Activated T-cell treated with anti-CD3 and anti-CD28 coated beads, Interleukin-2, amount 50 U/mL, for 24 hours (primary cell): ENCODE measurements around the gene PHF19.

Experiments used
- DNase-seq: peaks from one replicate; pipeline ENCODE4 v3.0.0-alpha.2; 2020
- H3K27ac Mint-ChIP-seq: 2 replicates; pipeline ENCODE4 v1.8.0; 2020; ENCODE audit warnings: mild to moderate bottlenecking, mixed read lengths
- H3K27me3 Mint-ChIP-seq: 2 replicates; pipeline ENCODE4 v1.8.0; 2020; ENCODE audit warnings: mixed read lengths
- H3K36me3 Mint-ChIP-seq: 2 replicates; pipeline ENCODE4 v1.8.0; 2020; ENCODE audit warnings: low read depth, mixed read lengths
- H3K4me1 Mint-ChIP-seq: 2 replicates; pipeline ENCODE4 v1.8.0; 2020; ENCODE audit warnings: low read depth, mixed read lengths
- H3K4me3 Mint-ChIP-seq: 2 replicates; pipeline ENCODE4 v1.8.0; 2020; ENCODE audit warnings: mild to moderate bottlenecking, moderate library complexity, mixed read lengths
- H3K9me3 Mint-ChIP-seq: 2 replicates; pipeline ENCODE4 v1.8.0; 2020; ENCODE audit warnings: mixed read lengths

Gene PHF19

DNA sequence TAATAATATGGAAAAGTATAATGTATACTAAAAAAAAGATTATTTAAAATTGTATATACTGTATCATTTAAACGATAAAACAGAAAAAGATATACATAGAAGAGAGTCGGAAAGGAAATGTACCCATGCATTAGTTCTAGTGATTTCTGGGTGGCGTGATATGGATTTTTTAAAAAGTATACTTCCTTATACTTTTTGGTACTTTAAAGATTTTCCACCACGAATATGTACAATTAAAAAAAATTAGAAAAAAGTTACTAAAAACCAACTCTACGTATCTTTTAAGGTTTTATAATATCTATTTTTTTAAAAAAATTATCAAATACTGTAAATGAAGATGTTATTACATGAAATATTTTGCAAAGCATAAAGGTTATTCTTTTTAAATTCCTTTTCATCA is 12.3 kb downstream of the PHF19 start:
- no peaks in the 10 kb centered on the region for H3K9me3 Mint-ChIP-seq
- H3K36me3 Mint-ChIP-seq: peaks cover 92% of the 10 kb centered on the region
- no peaks in the 10 kb centered on the region for H3K27me3 Mint-ChIP-seq
- no peak for DNase-seq
- H3K4me1 Mint-ChIP-seq: peaks cover 18% of the 10 kb centered on the region
- H3K27ac Mint-ChIP-seq: no peak overlapping the region
- H3K4me3 Mint-ChIP-seq: no peak overlapping the region

DNA sequence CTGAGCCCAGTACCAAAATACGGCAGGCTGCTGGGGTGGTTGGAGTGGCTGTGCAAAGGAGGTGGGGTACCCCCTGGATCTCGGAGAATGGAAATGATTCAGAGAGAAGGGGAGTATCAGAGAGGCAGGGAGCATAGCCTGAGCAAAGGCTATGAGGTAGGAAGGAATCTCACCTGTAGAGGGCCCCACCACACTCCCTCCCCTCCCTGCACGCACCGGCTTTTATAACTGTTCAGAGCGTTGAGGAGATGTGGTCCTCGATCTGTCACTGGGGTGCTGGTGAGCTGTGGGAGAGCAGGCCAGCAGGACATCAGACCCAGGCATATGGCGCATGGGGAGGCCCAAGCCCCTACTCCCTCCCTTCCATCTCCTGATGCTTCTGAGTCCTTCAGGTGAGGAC is 13.2 kb downstream of the PHF19 start:
- Mint-ChIP-seq H3K36me3 (peaks cover 93% of the 10 kb centered on the region), H3K27me3 (no peaks in the 10 kb centered on the region), H3K4me3 (no peak overlapping the region), H3K9me3 (no peaks in the 10 kb centered on the region), H3K4me1 (peaks cover 10% of the 10 kb centered on the region), H3K27ac (peak overlapping the region; percentile 52)
- no peak for DNase-seq

DNA sequence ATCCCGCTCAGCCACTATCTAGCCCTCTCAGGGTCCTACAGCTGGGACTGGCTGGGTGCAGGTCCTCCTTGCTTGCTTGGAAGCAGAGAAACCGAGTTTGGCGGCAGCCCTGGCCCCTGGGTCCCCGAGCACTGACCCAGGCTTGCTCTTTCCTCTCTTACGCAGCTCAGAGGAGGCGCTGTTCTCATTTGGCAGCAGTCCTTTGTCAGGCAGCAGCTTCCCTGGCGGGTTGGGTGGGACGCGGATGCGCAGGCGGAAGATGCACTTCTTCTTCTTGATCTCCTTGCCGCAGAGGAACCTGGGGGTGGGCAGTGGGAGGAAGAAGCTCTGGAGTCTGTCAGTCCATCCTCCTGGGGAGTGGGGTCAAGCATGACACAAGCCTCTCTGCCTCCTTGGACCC is 14.5 kb downstream of the PHF19 start:
- peaks cover 96% of the 10 kb centered on the region for H3K36me3 Mint-ChIP-seq

DNA sequence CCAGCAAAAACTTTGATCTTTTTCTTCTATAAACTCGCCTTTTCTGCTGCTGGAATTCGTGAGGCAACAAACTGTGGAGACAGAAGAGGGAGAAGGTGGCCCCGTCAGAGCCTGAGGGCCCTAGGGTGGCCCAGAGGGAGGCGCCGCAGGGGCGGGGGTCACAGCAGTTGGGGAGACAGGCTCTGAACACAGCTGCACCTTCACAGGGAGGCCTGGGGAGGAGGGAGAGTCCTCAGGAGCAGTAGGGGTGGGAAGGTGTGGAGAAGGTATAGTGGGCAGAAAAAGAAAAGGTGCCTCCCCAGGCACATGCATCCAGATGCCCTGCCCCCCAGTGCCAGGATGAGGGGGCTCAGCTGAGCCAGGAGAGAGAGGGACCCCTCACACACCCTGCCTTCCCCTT is 15.1 kb downstream of the PHF19 start:
- Mint-ChIP-seq H3K4me1 (peaks cover 4% of the 10 kb centered on the region), H3K27me3 (no peaks in the 10 kb centered on the region), H3K4me3 (no peak overlapping the region), H3K36me3 (peaks cover 96% of the 10 kb centered on the region), H3K27ac (peak overlapping the region; percentile 39), H3K9me3 (no peaks in the 10 kb centered on the region)
- DNase-seq: no peak

More for the DNA sequence above, 14.5 kb downstream of the PHF19 start:
- no peak overlapping the region for H3K27ac Mint-ChIP-seq
- H3K9me3 Mint-ChIP-seq: no peaks in the 10 kb centered on the region
- no peak overlapping the region for H3K4me3 Mint-ChIP-seq
- no peaks in the 10 kb centered on the region for H3K27me3 Mint-ChIP-seq
- no peak for DNase-seq
- peaks cover 4% of the 10 kb centered on the region for H3K4me1 Mint-ChIP-seq

GRCh38 chr9:120860083-120860482 is 16.9 kb downstream of the PHF19 start:
- no peak overlapping the region for H3K4me3 Mint-ChIP-seq
- no peaks in the 10 kb centered on the region for H3K9me3 Mint-ChIP-seq
- peaks cover 96% of the 10 kb centered on the region for H3K36me3 Mint-ChIP-seq
- no peaks in the 10 kb centered on the region for H3K27me3 Mint-ChIP-seq
- peak overlapping the region; percentile 23 for H3K27ac Mint-ChIP-seq
- H3K4me1 Mint-ChIP-seq: peaks cover 8% of the 10 kb centered on the region
- no peak for DNase-seq

- Mint-ChIP-seq H3K27me3 (no peaks in the 10 kb centered on the region), H3K36me3 (peaks cover 100% of the 10 kb centered on the region), H3K27ac (peak overlapping the region; percentile 38), H3K4me1 (peaks cover 9% of the 10 kb centered on the region), H3K4me3 (no peak overlapping the region), H3K9me3 (no peaks in the 10 kb centered on the region)
- no peak for DNase-seq
Observed at GRCh38 chr9:120859361-120859760, 17.6 kb downstream of the PHF19 start.

DNA sequence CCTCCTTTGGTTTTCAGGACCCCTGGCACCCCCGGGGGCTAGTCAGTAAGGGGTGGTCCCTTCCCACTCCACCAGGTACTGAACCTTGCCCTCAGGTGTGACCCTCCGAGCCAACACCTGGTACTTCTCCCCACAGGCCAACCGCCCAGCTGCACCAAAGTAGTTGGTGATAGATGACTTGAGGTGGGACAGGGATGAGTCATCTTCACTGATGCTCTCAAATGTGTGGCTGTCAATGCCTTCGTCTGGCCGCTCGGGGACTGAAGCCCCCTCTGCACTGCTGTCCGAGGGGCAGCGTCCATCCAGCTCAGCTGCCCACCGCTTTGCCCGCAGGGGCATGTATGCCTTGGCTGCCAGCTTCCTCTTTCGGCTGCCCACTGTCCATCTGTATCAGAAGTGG is 19.1 kb downstream of the PHF19 start:
- Mint-ChIP-seq H3K36me3 (peaks cover 99% of the 10 kb centered on the region), H3K4me3 (no peak overlapping the region), H3K4me1 (peaks cover 6% of the 10 kb centered on the region), H3K9me3 (no peaks in the 10 kb centered on the region), H3K27me3 (no peaks in the 10 kb centered on the region), H3K27ac (peak overlapping the region; percentile 44)
- no peak for DNase-seq

DNA sequence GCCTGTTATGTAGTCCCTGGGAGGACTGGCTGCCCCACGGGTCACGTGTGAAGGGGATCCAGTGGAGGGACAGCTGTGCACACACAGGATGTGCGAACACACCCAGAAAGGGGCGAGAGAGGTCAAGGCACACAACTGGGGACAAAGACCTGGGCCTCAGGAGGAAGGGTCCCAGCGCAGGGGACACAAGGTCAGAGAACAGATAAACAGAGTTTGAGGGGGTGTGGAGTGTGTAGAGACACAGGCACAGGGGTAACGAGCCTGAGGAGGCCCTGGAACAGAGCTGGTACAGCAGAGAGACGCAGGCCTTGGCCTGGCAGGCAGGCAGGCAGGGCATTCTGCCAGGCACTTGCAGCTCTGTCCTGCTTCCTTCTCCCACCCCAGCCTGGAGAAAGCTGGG is 19.5 kb downstream of the PHF19 start:
- H3K4me3 Mint-ChIP-seq: no peak overlapping the region
- peaks cover 10% of the 10 kb centered on the region for H3K4me1 Mint-ChIP-seq
- DNase-seq: no peak
- no peaks in the 10 kb centered on the region for H3K27me3 Mint-ChIP-seq
- peaks cover 99% of the 10 kb centered on the region for H3K36me3 Mint-ChIP-seq
- H3K9me3 Mint-ChIP-seq: no peaks in the 10 kb centered on the region
- peak overlapping the region; percentile 59 for H3K27ac Mint-ChIP-seq

DNA sequence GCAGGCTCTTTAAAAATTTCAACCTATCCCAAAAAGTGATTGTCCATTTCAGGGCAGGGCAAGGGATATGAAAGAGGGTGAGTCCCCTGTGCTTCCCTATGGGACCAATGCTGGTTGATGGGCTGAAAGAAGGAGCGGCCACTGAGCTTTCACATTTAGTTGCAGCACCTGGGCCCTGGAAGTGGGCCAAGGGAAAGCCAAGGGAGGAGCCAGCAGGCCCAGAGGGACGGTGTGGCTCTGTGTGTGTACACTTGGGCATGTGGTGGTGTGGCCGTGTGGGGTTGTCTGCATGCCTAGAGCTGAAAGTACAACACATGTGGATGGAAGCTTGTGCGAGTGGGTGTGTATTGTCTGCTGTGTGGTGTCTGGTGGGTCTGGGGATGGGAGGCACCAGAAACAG is 20.3 kb downstream of the PHF19 start:
- peaks cover 99% of the 10 kb centered on the region for H3K36me3 Mint-ChIP-seq

GRCh38 chr9:120855827-120856670 is 20.9 kb downstream of the PHF19 start:
- Mint-ChIP-seq H3K27ac (peak overlapping the region; percentile 63), H3K9me3 (no peaks in the 10 kb centered on the region), H3K36me3 (peaks cover 99% of the 10 kb centered on the region), H3K4me1 (peaks cover 14% of the 10 kb centered on the region), H3K4me3 (no peak overlapping the region), H3K27me3 (no peaks in the 10 kb centered on the region)
- DNase-seq: no peak

More for the DNA sequence above, 20.3 kb downstream of the PHF19 start:
- no peak overlapping the region for H3K4me3 Mint-ChIP-seq
- peaks cover 10% of the 10 kb centered on the region for H3K4me1 Mint-ChIP-seq
- DNase-seq: no peak
- no peaks in the 10 kb centered on the region for H3K27me3 Mint-ChIP-seq
- peak overlapping the region; percentile 37 for H3K27ac Mint-ChIP-seq
- H3K9me3 Mint-ChIP-seq: no peaks in the 10 kb centered on the region

DNA sequence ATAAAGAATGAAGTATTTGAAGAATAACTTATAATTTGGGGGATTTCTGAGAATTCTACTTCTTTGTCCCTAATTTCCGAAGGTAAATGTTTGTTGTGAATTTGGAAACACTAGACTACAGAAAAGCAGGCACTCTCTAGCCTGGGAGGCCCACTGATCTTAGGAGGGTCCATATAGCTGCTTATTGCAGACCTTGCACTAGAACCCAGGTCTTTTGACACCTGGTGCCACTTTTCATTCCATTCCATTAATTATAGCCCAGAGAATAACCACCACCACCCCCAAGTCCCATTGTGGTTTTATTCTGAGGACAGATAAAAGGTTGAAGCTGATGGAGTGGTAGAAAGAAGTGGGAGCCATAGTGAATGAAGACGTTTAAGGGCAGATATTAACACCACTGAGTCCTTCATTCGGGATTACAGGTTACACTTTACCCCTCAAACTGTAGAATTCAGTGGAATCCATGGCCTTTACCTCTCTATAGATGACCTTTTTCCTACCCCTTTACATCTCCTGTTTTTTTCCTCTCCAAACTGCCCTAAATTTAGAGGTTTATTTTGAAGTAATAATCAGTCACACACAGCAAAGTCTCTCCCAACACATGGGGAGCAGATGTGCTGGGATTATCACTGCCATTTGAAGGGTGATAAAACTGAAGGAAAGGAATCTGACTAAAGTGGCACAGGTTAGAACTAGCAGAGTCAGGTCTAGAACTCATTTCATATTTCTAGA is 22.2 kb downstream of the PHF19 start:
- Mint-ChIP-seq H3K27me3 (no peaks in the 10 kb centered on the region), H3K4me1 (peaks cover 14% of the 10 kb centered on the region), H3K27ac (peak overlapping the region; percentile 15), H3K9me3 (no peaks in the 10 kb centered on the region), H3K36me3 (peaks cover 96% of the 10 kb centered on the region), H3K4me3 (no peak overlapping the region)
- no peak for DNase-seq

DNA sequence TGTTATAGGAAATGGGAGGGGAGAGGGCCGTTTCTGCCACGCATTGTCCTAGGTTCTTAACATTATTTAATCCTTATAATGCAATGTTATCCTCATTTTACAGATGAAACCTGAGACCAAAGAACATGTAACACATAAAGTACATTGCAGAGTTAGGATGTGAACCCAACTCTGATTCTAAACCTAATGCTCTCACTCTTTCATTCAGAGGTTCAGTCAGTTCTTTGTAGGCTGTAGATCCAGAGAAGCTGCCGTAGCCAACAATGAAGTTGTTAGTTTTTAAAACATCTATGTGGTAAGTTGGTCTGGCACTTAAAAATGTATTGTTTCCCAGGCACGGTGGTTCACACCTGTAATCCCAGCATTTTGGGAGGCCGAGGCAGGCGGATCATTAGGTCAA is 23.8 kb downstream of the PHF19 start:
- no peaks in the 10 kb centered on the region for H3K9me3 Mint-ChIP-seq
- H3K27ac Mint-ChIP-seq: peak overlapping the region; percentile 33
- DNase-seq: no peak

DNA sequence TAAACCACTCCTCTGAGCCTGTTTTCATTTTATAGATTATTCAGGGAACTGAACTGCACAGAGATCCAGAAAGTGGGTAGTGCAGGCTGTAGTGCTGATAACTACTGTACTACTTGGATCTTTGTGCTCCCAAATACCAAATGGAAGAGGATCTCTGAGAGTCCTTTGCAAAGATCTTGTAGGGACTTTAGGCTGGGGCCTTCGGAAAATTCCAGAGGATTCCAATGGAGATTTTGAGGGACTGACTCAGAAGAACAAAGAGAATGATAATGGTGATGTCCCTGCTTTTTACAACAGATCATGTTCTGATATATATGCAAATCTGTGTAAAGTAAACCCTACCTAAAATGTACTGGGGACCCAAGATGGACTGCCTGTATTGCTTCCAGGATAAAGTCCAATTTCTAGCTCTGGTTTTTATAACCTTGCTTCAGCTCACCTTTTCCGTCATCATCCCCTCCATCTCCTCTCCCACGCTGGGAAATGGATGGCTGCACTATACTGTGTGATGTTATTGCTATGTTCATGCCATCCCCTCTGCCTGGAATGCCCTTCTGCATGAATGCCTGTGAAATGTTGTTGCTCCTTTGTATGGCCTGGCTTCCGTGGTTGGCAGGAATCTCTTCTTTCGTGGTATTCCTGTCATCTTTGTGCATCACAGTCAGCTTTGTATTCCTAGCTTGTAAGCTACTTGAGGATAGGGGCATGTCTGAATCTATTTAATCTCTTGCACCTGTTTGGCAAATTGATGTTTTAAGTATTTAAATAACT is 24.6 kb downstream of the PHF19 start:
- H3K36me3 Mint-ChIP-seq: peaks cover 90% of the 10 kb centered on the region
- H3K4me1 Mint-ChIP-seq: peaks cover 29% of the 10 kb centered on the region
- no peak overlapping the region for H3K4me3 Mint-ChIP-seq
- H3K27ac Mint-ChIP-seq: peak overlapping the region; percentile 33
- DNase-seq: no peak
- H3K27me3 Mint-ChIP-seq: no peaks in the 10 kb centered on the region
- no peaks in the 10 kb centered on the region for H3K9me3 Mint-ChIP-seq

More for the DNA sequence above, 23.8 kb downstream of the PHF19 start:
- Mint-ChIP-seq H3K4me1 (peaks cover 23% of the 10 kb centered on the region), H3K4me3 (no peak overlapping the region), H3K36me3 (peaks cover 91% of the 10 kb centered on the region), H3K27me3 (no peaks in the 10 kb centered on the region)

- peaks cover 39% of the 10 kb centered on the region for H3K4me1 Mint-ChIP-seq
- no peaks in the 10 kb centered on the region for H3K9me3 Mint-ChIP-seq
- DNase-seq: no peak
- peaks cover 90% of the 10 kb centered on the region for H3K36me3 Mint-ChIP-seq
- no peak overlapping the region for H3K4me3 Mint-ChIP-seq
- no peaks in the 10 kb centered on the region for H3K27me3 Mint-ChIP-seq
- peak overlapping the region; percentile 23 for H3K27ac Mint-ChIP-seq
Observed at GRCh38 chr9:120851449-120851848, 25.5 kb downstream of the PHF19 start.
